Measurements from ENCODE around the gene S1PR3.
"Not testable (repeated sequence)": the region's sequence is repeated elsewhere in the genome, so short reads cannot be mapped to it uniquely, and the experiment has no call there.

Gene S1PR3

DNA sequence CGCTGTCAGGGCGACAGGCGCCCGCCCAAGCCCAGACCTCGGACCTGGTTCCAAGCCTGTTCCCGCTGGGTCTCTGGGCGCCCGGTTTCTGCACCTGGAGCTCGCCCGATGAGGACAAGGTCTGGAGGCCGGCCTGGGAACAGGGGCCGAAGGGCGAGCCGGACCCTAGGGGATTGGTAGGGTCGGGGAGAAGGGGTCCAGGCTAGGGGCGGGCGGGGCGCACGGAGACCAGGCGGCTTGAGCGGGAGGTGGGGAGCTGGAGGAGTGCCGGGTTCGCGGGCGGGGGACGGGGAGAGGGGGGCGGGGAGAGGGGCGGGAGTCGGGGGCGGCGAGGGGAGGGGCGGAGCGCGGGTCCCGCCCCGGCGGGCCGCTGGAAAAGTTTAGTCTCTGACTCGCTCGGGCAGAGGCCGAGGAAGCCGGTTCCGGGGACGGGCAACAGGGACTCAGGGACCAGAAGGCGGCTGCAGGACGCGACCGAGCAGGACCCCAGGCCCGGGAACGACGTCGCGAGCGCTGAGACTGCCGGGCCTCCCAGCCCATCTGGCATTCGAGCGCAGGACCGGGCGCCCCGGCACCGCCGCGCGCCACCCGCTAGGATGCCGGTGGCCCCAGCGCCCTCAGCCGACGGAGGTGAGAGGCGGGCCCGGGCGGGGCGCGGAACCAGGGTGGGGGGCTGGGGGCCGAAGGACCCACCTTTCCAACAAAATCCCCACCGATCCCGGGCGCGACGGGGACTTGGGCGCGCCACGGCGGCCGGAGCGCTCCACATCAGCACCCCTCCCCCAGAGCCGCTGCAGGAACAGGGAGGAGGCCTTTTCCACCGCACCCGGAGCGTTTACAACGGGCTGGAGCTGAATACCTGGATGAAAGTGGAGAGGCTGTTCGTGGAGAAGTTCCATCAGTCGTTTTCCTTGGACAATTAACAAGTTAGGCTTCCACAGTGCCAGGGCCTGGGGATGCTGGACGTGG, at the start of gene S1PR3:
Gene S1PR3 (plus strand): TSS at position 403 of the 969 bp plus-strand sequence. CDS start 9,733 bp downstream, outside the sequence.
- DNase-seq: peak in 1 of 2 donors; percentile 12

- not testable (repeated sequence) for DNase-seq
Observed at GRCh38 chr9:88941586-88941985, 49.7 kb upstream of the S1PR3 start.

DNA sequence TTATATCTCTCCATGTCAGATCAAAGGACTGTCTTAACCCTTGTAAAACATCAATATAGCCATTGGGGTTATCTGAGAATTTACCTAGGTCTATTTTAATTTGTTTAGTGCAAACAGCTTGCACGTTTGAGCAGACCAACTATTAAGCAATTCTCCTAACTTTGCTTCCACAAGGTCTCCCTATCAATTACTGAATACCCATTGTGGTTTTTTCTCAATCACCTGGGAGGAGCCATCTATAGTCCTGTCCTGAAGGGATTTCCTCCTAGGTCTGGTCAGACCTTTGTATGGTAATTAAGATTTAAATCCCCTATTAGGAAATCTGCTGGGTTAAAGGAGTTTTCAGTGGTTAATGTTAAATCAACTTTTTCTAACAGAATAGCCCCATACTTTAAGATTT, 48.9 kb upstream of the S1PR3 start:
- no peak for DNase-seq

- no peak for DNase-seq
Observed at GRCh38 chr9:88945636-88946333, 45.5 kb upstream of the S1PR3 start.

DNA sequence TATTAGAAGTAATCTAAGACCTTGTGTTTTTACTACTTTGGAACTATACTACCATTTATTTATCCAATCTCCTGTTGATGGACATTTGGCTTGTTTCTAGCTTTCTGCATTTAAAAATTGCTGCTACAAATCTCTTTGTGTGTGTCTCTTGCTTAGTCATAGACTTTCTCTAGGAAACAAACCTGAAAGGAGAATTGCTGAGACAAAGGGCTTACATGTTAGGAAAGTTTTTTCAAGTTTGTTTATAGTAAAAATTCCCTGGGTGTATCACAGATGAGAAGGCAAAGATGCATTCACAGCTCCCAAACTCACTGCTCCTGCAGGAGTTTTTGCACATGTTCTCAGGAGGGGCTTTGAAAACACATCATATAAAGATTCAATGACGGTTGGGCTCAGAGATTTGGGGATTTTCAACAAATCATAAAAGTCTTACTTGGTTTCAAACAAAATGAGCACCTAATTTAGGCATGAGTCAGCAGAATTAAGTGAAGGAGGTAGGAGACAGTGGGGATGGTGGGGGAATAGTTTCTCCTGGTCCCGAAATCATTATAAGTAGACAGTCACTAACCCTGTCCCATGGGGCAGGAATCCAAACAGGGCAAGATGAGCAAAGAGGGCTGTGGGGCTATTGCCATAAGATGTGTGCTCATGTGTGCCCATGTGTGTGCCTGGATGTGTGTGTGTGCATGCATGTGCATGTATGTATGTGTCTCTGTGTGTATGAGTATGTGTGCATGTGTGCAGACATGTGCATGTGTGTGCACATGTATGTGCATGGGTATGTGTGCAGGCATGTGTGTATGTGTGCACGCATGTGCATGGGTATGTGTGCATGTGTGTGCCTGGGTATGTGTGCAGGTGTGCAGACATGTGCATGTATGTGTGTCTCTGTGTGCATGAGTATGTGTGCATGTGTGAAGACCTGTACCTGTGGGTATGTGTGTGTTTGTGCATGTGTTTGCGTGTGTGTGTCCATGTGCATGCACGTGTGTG, 43.4 kb upstream of the S1PR3 start:
- no peak for DNase-seq

DNA sequence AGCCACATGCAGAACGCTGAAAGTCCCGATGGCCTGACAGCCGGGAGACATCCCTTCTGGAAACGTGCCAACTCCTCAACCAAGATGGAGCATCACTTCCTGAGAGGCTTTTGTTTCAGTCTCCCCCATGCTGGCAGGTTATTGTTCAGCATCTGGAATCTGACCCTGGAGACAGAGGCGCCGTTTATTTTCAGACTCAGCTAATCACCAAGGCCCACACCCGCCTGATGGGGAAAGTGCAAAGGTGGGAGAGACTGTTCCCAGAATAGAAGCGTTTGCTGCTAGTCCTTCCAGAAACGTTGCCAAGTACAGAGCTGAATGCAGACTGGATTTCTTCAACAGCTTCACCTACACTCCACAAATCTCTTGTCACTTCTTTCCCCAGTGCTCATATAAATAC, 41.8 kb upstream of the S1PR3 start:
- no peak for DNase-seq

DNA sequence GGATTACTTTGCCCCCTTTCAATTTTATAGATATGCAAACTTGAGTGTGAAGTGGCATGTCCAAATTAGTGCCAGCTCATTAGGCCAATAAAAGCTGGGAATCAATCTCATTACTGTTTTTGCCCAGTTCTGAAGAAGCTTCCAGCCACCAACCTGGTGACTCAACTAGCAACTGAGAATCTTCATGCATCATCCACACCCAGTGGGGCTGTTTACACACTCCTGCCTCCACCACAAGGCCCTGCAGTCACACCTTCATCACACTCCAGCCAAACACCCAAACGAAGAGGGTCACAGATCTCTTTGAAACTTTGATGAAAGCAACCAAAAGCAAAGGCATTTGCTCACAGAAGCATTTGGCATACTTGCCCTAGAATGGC, 41.3 kb upstream of the S1PR3 start:
- DNase-seq: no peak

DNA sequence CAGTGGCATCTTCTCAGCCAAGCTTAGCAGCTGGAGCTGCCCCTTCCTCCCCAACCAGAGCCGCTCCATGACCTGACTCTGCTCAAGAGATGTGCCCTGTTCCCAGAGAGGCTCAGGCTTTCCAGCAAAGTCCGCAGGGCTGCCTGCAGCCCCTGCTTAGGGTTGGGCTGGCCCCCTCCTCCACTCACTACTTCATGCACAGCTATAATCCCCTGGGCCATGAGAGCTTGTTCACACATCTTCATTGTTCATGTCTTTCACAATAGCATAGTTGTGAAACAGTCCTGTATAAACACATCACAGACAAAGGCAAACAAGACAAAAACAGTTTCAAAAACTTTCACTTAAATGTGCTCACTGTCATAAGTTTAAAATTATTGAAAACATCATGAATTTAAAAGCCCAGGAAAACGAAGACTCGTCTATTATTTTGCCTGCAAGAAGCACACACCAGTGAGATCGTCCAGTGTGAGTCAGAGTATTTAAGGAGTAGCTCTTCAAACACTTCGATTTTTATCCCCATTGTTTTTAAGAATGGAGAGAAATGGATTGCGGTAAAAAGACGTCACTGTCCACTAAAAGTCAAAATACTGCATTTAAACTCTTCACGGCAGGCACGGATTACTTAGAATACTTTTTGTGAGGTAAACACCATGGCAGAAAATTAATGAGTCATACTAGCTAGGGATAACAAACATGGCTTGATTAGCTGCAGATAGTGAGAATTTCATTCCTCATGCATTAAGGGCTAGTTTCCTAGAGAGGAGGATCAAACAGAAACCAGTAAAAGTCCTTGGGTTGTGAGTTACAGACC, 40.7 kb upstream of the S1PR3 start:
- DNase-seq: no peak

GRCh38 chr9:88951155-88951542, 40.1 kb upstream of the S1PR3 start:
- DNase-seq: no peak

DNA sequence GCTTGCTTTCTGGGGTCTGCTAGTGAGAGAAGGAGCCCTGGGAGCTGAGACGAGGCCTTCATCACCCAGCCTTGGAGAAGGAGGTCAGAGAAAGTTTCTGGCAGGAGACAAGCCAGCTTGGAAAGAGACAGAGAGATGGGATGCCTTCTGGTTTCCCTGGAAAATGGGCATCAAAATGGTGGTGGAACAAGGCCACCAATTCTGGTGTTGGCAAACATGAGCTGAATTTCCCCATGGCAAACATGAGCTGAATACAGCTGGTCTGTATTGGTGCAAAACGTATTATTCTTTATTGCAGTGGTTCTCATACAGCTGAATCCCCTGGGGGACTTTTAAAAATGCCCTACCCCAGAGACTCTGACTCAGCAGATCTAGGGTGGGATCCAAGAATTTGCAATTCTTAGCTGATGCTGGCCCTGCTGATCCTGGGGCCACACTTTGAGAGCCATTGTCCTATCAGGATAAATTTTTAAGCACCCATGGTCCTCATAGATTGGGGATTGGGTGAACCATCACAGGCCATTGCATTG, 39.1 kb upstream of the S1PR3 start:
- DNase-seq: no peak

- DNase-seq: no peak
Observed at GRCh38 chr9:88952976-88953375, 38.3 kb upstream of the S1PR3 start.

DNA sequence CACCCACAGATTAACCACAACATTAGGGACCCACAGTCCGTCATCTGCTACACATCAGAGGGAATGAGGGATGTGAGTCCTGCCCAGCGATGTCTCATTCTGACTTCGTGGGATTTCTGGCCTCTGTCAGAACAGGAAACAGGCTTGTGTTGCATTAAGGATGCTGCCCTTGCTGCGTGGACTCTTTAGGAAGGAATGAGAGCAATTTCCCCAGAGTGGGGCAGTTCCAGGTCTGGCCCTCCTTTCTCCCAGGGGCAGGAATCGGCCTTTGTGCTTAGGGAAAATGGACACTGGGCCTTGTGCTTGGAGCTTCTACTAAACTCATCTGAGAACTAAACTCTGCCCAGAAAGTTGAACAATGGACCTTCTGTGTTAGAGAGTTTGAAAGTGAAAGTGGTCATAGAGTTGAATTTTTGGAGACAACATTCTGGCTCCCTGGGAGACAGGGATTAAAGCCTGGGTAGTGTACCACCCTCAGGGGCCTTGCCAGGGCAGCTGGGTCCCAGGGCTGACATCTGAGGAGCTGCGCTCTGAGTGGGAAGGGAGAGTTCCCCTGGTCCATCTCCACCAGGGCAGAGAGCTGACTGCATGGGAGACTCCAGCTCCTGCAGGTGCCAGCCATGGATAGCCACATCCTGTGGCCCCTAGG, 37.8 kb upstream of the S1PR3 start:
- DNase-seq: no peak

- DNase-seq: no peak
Observed at GRCh38 chr9:88954066-88954465, 37.2 kb upstream of the S1PR3 start.

DNA sequence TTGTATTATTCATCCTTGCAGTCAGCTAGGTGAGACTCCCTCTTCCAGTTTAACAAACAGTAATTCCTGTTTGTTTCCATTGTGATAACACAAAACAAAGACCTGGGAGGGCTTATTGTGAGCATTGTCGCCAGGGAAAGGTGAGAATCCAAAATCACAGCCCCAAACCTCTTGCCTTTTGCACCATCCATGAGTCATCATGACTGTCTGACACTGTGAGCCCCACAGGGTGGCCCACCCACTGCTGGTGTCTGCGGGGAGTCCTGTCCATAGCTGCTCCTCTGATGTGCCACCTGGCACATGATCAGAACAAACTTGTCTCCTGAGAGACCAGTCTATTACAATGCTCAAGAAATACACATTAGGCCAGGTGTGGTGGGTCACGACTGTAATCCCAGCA, 33.7 kb upstream of the S1PR3 start:
- DNase-seq: no peak

- DNase-seq: no peak
Observed at GRCh38 chr9:88959727-88960469, 31.4 kb upstream of the S1PR3 start.

DNA sequence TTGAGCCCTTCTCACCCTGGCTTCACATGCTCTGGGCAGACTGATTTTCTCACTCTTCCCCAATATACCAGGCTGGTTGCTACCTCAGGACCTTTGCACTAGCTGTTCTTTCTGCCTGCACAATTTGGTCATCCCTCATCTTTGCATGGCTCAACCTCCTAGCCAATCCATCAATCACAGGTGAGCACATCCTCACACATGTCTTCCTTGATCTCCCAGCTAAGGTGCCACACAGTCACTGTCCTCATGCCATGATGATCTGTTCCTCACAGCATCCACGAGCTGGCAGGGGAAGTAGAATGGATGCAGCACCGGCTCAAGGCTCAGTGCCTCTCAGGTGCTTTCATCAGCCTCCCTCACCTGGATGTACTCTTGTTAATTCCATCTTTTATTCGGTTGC, 30.6 kb upstream of the S1PR3 start:
- no peak for DNase-seq

GRCh38 chr9:88965473-88965872, 25.8 kb upstream of the S1PR3 start:
- no peak for DNase-seq

GRCh38 chr9:88966894-88967676, 24.2 kb upstream of the S1PR3 start:
- no peak for DNase-seq

DNA sequence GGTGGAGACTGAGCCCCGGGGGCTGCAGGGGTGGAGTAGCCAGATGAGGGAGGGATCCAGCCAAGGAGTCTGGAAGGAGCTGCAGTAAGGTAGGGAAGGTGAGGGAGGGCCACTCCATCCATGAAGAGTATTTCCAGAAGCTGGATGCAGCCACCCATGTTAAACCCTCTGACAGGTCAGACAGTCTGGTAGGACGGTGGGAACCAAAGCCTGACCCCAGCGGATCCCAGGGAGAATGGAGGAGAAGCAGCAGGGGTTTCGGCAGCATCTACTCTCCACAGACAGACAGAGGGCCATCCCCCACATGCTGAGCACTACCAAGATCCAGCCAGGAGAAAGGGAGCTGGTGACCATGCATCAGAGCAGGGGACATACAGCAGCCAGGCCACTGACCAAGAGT, 22.5 kb upstream of the S1PR3 start:
- no peak for DNase-seq
